Activated CD8-positive, alpha-beta memory T cell treated with anti-CD3 and anti-CD28 coated beads for 48 hours (primary cell): Measurements from ENCODE around the gene GNG13.
"Not testable (repeated sequence)": the region's sequence is repeated elsewhere in the genome, so short reads cannot be mapped to it uniquely, and the experiment has no call there.

Source experiments
- DNase-seq, 3 experiments: peaks; one replicate each; pipeline ENCODE4 v3.0.0-alpha.2; 2020; ENCODE audit warnings: low read depth in 2 of 3, low spot score in 2 of 3

Gene GNG13

DNA sequence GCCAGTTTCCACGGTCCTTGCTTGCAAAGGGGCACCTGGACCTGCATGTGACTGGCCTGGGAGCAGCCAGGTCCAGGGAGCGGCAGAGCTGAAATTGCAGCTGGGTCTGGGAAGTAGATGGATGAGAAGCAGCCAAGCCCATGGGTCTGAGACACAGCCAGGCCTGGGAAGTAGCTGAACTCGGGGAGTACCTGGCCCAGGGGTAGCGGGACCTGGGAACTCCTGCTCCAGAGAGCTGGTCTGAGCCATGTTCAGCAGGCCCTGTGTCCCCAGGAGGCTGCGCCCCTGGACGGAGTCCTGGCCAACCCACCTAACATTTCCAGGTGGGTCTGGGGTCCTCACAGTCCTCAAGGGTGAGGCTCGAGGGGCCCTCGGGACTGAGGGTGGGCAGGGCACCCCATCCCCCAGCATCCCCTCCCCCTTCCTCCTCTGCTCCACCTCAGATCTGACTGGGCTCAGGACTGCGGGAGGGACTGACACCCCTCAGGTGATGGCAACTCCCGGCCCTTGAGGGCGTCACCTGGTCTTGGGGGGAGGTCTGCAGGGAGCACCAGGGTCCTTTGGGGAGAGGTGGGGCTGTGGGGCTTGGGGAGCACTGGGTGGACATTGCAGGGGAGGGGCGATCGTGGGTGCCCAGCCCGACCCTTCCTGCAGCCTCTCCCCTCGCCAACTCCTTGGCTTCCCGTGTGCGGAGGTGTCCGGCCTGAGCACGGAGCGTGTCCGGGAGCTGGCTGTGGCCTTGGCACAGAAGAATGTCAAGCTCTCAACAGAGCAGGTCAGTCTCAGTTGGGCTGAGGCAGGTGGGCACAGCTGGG is 37.0 kb downstream of the GNG13 start:
- no peak for DNase-seq

DNA sequence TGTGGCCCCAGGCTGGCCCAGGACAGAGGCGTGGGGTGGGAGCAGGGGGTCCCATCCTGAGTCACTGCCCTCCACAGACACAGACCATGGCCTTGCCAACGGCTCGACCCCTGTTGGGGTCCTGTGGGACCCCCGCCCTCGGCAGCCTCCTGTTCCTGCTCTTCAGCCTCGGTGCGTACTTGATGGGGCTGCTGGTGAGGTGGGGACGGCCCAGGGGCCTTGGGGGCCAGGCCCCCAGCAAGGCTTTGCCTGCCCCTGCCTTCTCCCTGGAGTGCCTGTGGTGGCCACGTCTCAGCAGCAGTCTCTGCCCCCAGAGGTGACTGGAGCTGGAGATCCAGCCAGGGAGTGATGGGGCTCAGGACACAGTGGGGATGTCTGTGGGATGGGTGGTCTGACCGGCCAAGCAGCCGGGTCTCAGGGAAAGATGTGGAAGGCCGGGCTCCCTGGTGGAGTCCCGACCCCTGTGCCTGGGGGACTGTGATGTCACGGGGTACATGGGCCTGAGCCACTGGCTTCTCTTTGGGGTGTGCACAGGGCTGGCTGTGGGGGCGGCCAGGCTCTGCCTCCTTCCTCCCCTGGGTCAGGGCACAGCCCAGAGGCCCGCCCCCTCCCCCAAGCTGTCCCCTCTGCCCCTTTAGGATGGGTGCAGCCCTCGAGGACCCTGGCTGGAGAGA is 37.8 kb downstream of the GNG13 start:
- DNase-seq, result no peak

DNA sequence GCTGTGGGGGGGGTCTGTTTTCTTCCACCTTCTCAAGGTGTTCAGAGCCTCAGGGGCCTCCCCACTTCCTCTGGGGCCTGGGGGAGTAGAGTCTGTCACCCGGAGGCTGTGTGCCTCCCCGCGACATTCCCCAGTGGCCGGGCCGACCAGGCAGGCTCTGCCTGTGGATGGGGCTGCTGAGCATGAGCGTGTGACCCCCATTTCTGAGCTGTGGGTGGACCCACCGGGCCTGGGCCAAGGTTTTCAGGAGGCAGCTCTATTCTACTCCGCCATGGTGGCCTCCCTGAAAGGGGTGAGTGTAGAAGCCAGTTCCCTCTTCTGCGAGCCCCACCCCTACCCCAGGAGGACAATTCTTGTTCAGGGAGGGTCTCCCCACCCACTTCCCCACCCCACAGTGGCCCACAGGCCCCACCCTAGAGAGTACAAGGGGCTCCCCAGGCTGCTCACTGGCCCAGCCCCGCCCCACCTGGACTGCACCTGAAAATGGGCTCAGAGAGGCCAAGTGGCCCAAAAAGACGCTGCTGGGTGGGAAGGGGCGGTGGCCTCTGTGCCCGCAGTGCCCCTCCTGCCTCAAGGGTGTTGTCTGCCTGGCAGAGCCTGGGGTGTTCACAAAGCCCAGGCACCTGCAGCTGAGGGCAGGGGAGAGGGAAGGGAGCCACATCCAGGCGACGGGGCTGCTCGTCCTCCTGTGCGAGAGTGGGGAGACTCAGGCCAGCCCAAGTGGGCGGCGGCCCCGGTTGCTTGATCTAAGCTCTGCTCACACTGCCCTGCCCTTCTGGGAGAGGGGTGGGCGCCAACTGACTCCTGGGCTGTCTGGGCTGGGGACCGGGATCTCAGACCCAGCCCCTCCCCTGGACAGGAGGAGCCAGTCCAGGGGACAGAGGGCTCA is 38.7 kb downstream of the GNG13 start:
- DNase-seq, result no peak

DNA sequence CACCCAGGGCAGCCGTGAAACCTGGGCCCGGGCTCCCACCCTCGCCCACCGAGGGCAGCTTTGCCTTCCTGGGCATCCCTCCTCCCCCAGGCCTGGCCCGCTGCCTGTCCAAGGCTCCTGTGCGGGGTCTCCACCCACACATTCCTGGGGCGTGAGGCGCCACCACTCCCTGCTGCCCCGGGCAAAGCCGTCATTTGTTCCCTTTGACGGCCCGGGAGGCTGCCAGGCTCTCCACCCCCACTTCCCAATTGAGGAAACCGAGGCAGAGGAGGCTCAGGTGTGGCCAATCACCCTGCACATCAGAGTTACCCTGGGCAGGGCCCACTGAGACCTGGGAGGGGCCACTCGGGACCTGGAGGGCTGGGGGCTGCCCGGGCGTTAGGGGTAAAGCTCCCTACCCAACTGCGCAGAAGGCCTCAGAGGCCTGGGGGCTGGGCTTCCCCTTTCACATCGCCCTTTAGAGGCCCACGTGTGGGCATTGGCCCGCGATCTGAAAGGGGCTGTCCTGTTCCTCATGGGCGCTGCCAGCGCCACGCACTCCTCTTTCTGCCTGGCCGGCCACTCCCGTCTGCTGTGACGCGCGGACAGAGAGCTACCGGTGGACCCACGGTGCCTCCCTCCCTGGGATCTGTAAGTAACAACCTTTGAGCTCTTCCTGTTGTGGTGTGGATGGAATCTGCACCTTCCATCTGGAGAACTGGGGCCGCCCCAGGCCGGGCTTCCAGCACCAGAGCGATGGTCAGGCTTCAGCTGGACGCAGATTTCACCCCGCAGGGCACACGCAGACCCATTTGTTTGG is 39.8 kb downstream of the GNG13 start, which contains the start of gene MSLN:
MSLN (plus strand) TSS at position 190 of the 799 bp plus-strand sequence. CDS start 1,947 bp downstream, outside the sequence.
- no peak for DNase-seq

DNA sequence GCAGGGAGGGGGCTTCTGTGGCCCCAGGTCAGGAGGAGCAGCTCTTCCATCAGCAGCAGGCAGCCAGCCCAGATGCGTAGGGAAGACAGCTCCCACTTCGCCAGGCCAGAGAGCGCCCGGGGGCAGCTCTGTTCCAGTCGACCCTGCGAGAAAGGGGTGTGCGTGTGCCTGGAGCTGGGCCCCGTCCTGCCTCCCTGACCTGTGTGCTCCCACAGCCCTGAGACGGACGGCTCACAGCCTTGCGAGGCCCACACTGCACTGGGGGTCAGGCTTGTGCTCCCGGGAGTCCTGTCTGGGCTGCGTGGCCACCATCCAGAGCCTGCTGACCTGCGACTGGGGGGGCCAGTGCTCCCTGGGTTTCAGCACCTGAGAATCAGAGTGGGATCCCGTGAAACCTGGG is 40.5 kb downstream of the GNG13 start:
- DNase-seq, result no peak

DNA sequence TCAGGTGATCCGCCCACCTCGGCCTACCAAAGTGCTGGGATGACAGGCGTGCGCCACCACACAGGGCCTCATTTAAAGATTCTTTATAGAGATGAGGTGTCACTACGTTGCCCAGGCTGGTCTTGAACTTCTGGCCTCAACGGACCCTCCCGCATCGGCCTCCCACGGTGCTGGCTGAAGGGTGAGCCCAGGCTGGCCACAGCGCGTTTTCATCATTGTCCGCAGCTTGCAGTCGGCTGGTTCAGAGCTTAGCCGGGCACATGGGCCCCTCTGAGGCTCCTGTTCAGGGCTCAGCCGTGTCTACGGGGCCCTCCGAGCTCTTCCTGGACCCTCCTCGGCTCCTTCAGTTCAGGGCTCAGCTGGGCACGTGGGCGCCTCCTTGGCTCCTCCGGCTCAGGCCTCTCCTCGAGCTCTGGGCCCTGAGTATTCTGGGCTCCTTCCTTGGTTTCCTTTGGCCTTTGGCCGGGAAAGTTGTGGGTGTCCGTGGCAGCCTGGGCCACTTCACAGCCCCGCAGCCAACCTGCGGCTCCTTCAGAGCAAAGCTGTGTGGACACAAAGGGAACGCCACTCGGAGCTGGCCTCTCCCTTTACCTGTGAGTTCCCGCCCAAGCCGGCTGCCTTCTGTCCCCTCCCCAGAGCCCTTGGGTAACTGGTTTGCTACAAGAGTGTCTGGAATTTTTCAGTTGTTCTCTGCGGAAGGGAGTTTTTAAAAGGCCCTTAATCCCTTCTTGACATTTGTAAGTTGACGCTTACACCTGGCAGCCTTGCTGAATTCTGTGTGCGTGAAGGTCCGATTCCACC is 41.2 kb downstream of the GNG13 start:
- no peak for DNase-seq

DNA sequence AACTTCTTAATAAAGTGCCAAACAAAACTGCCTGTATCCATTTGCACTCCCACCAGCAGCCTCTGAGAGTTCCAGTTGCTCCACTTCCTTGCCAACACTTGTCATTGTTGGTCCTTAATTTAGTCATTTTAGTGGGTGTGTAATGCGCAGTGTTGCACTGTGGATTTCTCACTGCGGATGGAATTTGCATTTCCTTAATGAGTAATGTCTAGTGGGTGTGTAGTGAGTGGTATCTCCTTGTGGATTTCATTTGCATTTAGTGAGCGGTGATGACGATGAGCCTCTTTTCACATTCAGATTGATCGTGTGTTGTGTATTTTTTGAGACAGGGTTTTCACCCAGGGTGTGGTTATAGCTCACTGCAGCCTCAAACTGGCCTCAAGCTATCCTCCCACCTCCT is 44.1 kb downstream of the GNG13 start:
- DNase-seq, result no peak

DNA sequence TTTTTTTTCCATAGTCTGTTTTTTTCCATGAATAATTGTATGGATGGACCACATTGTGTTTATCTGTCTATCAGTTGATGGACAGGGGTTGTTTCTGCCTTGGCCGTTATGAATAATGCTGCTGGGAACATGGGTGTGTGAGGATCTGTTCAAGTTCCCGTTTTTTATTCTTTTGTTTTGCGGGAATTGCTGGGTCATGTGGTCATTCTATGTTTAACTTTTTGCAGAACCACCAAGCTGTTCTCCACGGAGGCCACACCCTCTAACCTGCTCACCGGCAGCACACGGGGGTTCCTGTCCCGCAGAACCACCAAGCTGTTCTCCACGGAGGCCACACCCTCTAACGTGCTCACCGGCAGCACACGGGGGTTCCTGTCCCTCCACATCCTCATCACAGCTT is 45.9 kb downstream of the GNG13 start:
- DNase-seq, result no peak

DNA sequence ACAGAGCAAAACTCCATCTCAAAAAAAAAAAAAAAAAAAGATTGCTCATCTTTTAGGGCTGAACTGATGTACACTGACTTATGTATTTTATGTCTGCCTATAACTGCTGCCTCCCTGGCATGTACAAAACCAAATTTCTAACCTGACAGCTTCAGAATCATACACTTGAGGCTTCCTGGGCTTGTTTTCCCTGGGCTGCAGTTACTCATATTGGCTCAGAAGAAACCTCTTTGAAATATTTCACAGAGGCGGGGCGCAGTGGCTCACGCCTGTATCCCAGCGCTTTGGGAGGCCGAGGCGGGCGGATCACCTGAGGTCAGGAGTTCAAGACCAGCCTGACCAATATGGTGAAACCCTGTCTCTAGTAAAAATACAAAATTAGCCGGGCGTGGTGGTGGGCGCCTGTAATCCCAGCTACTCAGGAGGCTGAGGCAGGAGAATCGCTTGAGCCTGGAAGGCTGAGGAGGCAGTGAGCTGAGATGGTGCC is 46.4 kb downstream of the GNG13 start:
- DNase-seq, result not testable (repeated sequence)

DNA sequence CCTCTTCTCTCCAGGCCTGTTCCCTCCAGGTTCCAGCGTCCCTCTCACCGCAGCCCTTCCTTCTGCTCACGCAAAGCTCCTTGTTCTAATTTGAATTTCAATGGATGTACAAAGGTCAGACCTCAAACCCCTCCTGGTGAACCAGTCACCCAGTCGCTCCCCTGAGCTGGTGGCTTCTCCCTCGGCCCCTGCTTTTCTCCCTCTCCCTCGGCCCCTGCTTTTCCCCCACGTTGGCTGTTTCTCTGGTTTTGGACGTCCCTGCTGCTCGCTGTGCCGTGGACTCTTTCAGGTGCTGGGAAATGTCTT is 48.6 kb downstream of the GNG13 start:
- DNase-seq, result no peak

DNA sequence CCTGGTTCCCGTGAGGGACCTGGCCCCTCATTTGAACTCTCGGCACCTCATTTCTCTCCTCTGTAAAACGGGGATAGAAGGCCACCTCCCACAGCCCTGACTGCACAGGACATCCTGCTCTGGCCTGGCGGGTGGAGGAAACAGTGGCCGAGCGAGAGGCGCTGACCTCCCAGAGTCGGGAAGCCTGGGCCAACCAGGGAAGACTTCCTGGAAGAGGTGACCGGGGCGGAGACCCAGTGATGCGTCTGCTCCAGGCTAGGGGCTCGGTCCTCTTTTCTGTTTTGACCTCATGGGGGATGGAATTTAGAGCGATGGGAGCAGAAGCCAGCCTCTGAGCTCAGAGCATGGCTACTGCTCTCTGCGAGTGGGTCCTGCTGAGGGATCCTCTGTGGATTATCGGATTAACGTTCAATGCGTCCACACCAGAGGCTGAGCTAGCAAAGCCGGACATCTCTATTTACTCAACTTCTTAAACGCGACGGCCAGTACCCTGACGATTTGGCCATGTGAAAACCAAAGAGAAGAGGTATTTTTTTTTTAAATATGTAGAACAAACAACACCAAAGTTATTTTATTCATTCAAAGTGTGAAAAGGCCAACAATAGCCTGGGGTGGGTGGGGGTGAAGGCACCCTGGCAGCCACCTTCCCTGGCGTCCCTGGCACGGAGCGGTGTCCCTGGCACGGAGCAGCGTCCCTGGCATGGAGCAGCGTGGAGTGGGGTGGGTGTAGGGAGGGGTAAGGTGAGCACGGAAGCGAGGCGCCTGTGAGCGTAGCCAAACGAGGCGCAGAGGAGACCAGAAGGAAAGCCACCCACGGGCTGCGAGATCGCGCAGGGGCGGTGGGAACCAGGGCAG is 49.2 kb downstream of the GNG13 start:
- no peak for DNase-seq

DNA sequence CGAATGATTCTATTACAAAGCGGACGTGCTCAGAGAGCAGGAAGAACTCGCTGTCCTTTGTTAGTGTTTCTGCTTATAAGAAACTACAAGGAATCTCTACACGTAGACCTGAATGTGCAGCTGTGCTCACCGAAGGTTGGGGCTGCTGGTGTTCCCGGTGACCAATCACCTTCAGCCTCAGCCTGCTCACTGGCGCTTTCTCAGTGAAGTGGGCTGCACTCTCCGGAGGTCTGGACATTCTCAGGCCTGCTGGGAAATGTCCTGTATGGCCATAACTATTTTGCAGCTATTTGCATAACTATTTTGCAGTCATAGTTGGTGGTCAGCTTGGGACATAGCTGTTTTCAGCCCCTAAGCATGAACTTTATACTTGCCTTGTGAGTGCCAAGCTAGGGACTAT is 50.0 kb downstream of the GNG13 start:
- no peak for DNase-seq

DNA sequence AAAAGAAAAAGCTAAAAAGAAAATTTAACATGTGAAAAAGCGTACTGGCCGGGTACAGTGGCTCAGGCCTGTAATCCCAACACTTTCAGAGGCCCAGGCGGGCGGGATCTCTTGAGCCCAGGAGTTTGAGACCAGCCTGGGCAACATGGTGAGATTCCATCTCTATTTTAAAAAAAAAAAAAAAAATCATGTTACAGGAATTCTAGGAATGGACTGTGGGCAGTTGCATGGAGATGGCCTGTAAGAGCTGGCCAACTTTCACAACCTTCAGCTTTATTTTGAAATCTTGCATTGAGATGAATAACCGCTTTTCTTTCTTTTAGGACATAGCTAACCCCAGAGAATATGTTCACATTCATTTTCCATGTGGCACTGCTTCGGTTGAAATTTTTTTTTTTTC is 51.5 kb downstream of the GNG13 start:
- DNase-seq, result no peak
